ENCODE data around the gene OSBP2. TPM values are rescaled to one million over a fixed set of nuclear protein-coding genes. Genes with fewer than 3 reads are reported as not detected.

Gene OSBP2
- total and polyA plus RNA-seq, 2 experiments from 2014 or later: 2.1 to 2.9 TPM

- TF ChIP-seq ZNF462 (CRISPR knock-in tag; IDR thresholded peaks at IDR 0.05) (no peak), POLR2AphosphoS5 (IDR thresholded peaks at IDR 0.05; ENCODE audit: low read depth) (no peak), EZH2phosphoT487 (IDR thresholded peaks at IDR 0.05; ENCODE audit: unreplicated experiment) (no peak), NANOG (IDR thresholded peaks at IDR 0.05; ENCODE audit: borderline replicate concordance) (no peak), EZH2 (IDR thresholded peaks at IDR 0.05; ENCODE audit: low read depth, unreplicated experiment) (no peak)
- TF ChIP-seq, protein P1, sequence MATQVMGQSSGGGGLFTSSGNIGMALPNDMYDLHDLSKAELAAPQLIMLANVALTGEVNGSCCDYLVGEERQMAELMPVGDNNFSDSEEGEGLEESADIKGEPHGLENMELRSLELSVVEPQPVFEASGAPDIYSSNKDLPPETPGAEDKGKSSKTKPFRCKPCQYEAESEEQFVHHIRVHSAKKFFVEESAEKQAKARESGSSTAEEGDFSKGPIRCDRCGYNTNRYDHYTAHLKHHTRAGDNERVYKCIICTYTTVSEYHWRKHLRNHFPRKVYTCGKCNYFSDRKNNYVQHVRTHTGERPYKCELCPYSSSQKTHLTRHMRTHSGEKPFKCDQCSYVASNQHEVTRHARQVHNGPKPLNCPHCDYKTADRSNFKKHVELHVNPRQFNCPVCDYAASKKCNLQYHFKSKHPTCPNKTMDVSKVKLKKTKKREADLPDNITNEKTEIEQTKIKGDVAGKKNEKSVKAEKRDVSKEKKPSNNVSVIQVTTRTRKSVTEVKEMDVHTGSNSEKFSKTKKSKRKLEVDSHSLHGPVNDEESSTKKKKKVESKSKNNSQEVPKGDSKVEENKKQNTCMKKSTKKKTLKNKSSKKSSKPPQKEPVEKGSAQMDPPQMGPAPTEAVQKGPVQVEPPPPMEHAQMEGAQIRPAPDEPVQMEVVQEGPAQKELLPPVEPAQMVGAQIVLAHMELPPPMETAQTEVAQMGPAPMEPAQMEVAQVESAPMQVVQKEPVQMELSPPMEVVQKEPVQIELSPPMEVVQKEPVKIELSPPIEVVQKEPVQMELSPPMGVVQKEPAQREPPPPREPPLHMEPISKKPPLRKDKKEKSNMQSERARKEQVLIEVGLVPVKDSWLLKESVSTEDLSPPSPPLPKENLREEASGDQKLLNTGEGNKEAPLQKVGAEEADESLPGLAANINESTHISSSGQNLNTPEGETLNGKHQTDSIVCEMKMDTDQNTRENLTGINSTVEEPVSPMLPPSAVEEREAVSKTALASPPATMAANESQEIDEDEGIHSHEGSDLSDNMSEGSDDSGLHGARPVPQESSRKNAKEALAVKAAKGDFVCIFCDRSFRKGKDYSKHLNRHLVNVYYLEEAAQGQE (IDR thresholded peaks at IDR 0.05; ENCODE audit: unreplicated experiment): no peak
These were observed 228.7 kb downstream of the OSBP2 start (continued) for GRCh38 chr22:30923168-30923900.
